ENCODE data around the gene MAOB.
"Not testable (repeated sequence)": the region's sequence is repeated elsewhere in the genome, so short reads cannot be mapped to it uniquely, and the experiment has no call there.

MAOB gene

DNA sequence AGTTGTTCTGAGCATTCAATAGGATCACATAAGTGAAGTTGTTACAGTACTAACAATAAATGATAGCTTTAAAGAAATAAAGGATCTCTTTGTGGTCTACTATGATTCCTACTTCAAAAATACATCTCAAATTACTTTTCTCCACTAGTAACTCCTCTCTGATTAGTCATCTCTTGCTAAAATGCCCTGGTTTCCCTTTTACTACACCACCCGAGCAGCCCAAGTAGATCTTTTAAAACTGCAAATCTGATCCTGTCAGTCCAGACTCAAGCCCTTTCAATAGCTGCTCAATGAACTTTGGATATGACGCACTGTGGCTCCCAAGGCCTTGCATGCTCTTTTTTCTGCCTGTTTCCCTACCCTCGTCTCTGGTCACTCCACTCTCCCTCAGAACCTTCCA, 128.6 kb downstream of the MAOB start:
- no peak for DNase-seq (ENCODE audit: low spot score)

DNA sequence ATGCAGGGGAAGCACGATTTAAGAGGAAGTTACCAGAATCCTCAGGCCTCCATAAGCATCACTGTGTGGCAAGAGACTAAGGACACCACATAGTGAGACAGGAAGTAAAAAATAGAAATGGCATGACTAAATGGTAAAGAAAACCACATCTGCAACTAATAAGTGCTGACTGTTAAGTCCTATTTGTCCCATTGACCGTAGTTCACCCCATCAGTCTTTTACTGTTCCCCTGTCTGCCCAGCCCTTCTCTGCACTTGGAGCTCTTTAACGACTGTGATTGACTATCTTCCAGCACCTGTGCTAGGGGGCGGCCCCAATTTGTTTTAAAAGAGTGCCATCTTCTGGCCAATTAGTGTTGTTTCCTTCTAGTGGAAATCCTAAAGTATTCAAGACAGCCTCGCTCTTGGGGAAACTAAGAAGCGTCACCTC, 132.0 kb downstream of the MAOB start:
- DNase-seq (ENCODE audit: low spot score) = peak; percentile 66

- no peak for DNase-seq (ENCODE audit: low spot score)
These were observed 134.8 kb downstream of the MAOB start for GRCh38 chrX:43747476-43747875.

DNA sequence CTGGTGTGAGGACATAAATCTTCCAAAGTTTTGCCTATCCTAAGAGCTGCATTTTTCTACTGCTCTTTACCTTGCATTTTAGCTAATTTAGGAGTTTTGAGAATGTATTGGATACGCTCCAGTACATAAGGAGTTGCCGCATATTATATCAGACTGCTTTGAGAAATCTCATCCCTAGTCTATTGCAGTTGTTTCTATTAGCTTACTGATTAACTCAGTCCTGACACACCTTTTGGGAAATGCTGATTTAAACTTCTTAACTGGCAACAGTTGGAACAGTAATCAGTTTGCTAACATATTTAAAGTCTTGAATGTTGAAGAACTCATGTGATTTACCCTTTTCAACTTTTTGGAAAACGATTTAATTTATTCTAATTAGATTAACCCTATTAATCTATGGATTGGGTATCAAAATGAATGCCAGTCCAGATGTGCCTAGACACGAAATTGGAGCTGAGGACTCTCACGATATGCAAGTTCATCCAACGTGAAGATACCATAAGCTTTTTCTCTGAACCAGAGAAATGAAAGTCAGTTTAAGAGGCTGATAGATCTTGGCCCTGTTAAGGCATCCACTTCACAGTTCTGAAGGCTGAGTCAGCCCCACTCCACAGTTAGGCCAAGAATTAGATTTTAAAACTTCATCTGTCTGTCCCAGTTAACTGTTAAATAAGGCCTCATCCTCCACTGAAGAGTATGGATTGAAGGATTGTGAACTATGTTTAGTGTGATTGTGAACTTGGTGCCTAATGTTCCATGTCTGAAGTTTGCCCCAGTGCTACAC, 136.1 kb downstream of the MAOB start:
- DNase-seq (ENCODE audit: low spot score) = no peak

DNA sequence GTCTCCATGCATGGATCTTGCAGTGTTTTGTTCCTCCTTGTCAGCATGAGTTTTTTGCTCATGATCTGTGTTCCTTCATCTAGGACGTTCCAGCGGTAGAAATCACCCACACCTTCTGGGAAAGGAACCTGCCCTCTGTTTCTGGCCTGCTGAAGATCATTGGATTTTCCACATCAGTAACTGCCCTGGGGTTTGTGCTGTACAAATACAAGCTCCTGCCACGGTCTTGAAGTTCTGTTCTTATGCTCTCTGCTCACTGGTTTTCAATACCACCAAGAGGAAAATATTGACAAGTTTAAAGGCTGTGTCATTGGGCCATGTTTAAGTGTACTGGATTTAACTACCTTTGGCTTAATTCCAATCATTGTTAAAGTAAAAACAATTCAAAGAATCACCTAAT, 138.0 kb downstream of the MAOB start:
- no peak for DNase-seq (ENCODE audit: low spot score)

- DNase-seq (ENCODE audit: low spot score) = no peak
These were observed 139.0 kb downstream of the MAOB start for GRCh38 chrX:43743100-43743822.

GRCh38 chrX:43741843-43742573, 140.2 kb downstream of the MAOB start:
- no peak for DNase-seq (ENCODE audit: low spot score)

DNA sequence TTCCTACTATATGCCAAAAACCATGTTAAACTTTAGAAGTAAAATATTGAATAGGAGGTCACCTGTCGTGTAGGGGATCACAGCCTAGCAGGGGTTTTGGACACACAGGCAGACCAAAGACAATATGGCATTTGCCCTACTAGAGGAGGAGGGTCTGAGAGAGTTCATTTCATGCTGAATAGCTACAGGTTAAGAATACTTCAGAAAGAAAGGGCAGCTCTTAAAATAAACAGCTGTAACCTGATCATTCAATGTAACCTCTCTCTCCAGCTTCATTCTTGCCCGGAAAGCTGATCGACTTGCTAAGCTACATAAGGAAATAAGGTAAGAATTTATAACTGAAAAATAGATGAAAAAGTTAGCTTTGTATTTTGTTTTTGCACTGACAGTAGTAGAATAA, 146.3 kb downstream of the MAOB start:
- no peak for DNase-seq (ENCODE audit: low spot score)

DNA sequence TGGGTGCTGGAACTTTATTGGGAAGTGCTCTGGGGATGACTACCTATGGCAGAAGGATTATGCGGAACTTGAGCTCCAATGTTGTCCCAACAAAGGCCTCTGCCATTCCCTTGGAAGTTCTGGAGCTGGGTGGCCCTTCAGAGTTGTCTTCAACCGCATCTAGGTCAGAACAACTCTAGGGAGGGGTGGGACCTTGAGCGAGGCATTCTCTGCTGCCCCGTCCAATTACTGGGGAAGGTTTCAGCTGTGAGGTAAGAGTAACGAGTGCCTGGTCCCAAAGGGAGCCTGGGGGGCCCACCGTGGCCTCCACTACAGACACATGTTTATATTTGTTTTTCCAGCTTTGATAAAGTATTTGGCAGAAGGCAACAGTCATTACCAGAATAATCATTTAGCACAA, 146.7 kb downstream of the MAOB start:
- DNase-seq (ENCODE audit: low spot score) = no peak

- no peak for DNase-seq (ENCODE audit: low spot score)
These were observed 147.8 kb downstream of the MAOB start for GRCh38 chrX:43734444-43734843.

GRCh38 chrX:43733699-43734098, 148.6 kb downstream of the MAOB start:
- no peak for DNase-seq (ENCODE audit: low spot score)

DNA sequence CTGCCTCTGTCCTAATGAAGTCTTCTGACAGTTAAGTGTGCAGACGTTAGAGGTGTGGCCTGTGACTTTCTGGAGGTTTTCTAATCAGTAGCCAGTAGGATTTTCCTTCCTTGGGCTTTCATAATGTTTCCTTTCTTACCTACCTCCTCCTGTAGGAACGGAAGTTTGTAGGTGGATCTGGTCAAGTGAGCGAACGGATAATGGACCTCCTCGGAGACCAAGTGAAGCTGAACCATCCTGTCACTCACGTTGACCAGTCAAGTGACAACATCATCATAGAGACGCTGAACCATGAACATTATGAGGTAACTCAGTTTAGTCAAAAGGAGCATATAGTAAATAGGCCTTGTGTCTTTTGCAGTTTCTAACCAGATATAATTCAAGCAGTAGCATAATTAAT, 151.2 kb downstream of the MAOB start:
- DNase-seq (ENCODE audit: low spot score) = no peak

- no peak for DNase-seq (ENCODE audit: low spot score)
These were observed 153.3 kb downstream of the MAOB start for GRCh38 chrX:43728966-43729365.

- no peak for DNase-seq (ENCODE audit: low spot score)
These were observed 154.2 kb downstream of the MAOB start for GRCh38 chrX:43728002-43728401.

DNA sequence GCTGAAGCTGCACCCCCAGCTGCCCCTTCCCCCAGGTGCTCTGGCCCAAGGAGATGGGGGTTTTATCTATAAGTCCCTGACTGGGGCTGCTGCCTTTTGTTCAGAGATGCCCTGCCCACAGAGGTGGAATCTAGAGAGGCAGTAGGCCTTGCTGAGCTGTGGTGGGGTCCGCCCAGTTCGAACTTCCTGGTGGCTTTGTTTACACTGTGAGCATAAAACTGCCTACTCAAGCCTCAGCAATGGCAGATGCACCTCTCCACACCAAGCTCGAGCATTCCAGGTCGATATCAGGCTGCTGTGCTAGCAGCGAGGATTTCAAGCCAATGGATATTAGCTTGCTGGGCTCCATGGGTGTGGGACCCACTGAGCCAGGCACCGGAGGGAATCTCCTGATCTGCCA, 155.0 kb downstream of the MAOB start:
- not testable (repeated sequence) for DNase-seq (ENCODE audit: low spot score)

- DNase-seq (ENCODE audit: low spot score) = not testable (repeated sequence)
These were observed 157.0 kb downstream of the MAOB start for GRCh38 chrX:43725227-43725626.

DNA sequence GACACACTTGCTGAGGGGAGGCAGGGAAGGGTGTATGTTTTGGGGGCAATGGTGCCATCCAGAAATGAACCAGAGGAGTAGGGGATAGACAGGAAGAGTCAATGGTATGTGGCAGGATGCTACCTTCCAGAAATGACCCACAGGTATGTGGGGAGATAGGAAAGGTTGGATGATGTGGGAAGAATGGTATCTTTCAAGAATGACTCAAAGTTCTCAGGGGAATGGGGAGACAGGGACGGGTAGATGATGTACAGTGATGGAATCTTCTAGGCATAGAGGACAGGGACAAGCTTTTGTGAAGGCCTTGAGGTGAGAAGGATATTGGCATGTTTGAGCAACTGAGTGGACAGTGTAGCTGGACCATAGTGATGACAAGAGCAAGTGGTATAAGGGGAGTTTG, 161.3 kb downstream of the MAOB start:
- DNase-seq (ENCODE audit: low spot score) = no peak

DNA sequence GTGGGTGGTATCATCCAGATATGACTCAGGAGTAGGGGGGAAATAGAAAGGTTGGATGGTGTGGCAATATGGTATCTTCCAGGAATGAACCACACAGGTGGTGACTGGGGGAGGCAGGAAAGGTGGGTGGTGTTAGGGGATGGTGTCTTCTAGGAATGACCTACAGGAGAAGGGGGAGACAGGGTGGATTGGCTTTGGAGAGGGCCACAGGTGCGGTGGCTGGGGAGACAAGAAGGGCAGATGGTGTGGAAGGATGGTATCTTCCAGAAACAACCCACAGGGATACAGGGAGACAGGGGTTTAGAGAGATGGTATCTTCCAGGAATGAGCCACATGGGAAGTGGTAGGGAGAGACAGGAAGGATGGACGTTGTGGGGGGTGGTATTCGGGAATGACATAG, 162.2 kb downstream of the MAOB start:
- DNase-seq (ENCODE audit: low spot score) = no peak

- DNase-seq (ENCODE audit: low spot score) = no peak
These were observed 163.3 kb downstream of the MAOB start for GRCh38 chrX:43718956-43719355.

- no peak for DNase-seq (ENCODE audit: low spot score)
These were observed 163.7 kb downstream of the MAOB start for GRCh38 chrX:43718546-43718945.

GRCh38 chrX:43718081-43718480, 164.2 kb downstream of the MAOB start:
- no peak for DNase-seq (ENCODE audit: low spot score)

DNA sequence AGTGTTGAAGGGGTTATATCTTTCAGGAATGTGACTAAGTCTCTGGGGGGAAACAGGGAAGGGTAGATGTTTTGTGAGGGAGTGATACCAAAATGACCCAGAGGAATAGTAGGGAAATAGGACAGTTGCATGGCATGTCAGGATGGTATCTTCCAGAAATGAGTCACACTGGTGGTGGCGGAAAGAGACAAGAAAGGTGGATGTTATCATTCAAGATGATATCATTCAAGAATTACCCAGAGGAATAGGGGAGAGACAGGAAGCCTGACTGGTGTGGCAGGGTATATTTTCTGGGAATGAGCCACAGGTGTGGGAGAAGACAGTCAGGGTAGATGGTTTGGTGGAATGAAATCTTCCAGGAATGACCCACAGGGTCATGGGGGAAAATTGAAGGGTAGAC, 165.1 kb downstream of the MAOB start:
- no peak for DNase-seq (ENCODE audit: low spot score)

DNA sequence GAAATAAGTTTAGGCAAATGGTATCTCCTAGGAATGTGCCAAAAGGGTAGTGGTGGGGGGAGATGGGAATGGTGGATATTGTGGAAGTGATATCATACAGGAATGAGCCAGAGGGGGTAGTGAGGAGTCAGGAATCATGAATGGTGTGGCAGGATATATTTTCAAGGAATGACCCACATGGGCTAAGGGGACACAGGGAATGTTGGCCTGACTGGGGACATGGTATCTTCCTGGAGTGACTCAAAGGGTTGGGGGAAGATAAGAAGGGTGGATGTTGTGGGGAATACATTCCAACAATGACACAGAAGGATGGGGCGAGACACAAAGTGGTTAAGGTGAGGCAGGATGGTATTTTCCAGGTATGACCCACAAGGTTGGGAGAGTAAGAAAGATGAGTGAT, 165.6 kb downstream of the MAOB start:
- DNase-seq (ENCODE audit: low spot score) = no peak
